ENCODE data around the gene RASA3.

RASA3 gene

GRCh38 chr13:114054264-114054663 is 78.2 kb downstream of the RASA3 start:
- in situ Hi-C loops (cut with MboI; ENCODE audit: low pct_unique_long_range_greater_than_20kb, low sequenced_read_pairs), result no loop called here
- DNase-seq, result no peak

GRCh38 chr13:114053026-114053425 is 79.4 kb downstream of the RASA3 start:
- in situ Hi-C loops (cut with MboI; ENCODE audit: low pct_unique_long_range_greater_than_20kb, low sequenced_read_pairs), result no loop called here
- no peak for DNase-seq

- in situ Hi-C loops (cut with MboI; ENCODE audit: low pct_unique_long_range_greater_than_20kb, low sequenced_read_pairs), result no loop called here
- DNase-seq, result no peak
These were observed 81.6 kb downstream of the RASA3 start for GRCh38 chr13:114050536-114051450.

- DNase-seq, result no peak
- in situ Hi-C loops (cut with MboI; ENCODE audit: low pct_unique_long_range_greater_than_20kb, low sequenced_read_pairs), result no loop called here
These were observed 82.8 kb downstream of the RASA3 start for GRCh38 chr13:114049626-114050101.

GRCh38 chr13:114049026-114049425 is 83.4 kb downstream of the RASA3 start:
- in situ Hi-C loops (cut with MboI; ENCODE audit: low pct_unique_long_range_greater_than_20kb, low sequenced_read_pairs), result no loop called here
- DNase-seq, result no peak

GRCh38 chr13:114048443-114048842 is 84.0 kb downstream of the RASA3 start:
- in situ Hi-C loops (cut with MboI; ENCODE audit: low pct_unique_long_range_greater_than_20kb, low sequenced_read_pairs), result no loop called here
- DNase-seq, result no peak

GRCh38 chr13:114047358-114047881 is 85.0 kb downstream of the RASA3 start:
- no peak for DNase-seq

GRCh38 chr13:114046431-114046975 is 85.9 kb downstream of the RASA3 start:
- no peak for DNase-seq
- in situ Hi-C loops (cut with MboI; ENCODE audit: low pct_unique_long_range_greater_than_20kb, low sequenced_read_pairs), result no loop called here

More at GRCh38 chr13:114047358-114047881, 85.0 kb downstream of the RASA3 start:
- in situ Hi-C loops (cut with MboI; ENCODE audit: low pct_unique_long_range_greater_than_20kb, low sequenced_read_pairs), result no loop called here

- in situ Hi-C loops (cut with MboI; ENCODE audit: low pct_unique_long_range_greater_than_20kb, low sequenced_read_pairs), result no loop called here
- DNase-seq, result no peak
These were observed 87.2 kb downstream of the RASA3 start for GRCh38 chr13:114045113-114045735.

- DNase-seq, result no peak
These were observed 87.9 kb downstream of the RASA3 start for GRCh38 chr13:114044486-114044885.

GRCh38 chr13:114043421-114044053 is 88.9 kb downstream of the RASA3 start:
- peak; percentile 75 for DNase-seq
- in situ Hi-C loops (cut with MboI; ENCODE audit: low pct_unique_long_range_greater_than_20kb, low sequenced_read_pairs), result no loop called here

More at GRCh38 chr13:114044486-114044885, 87.9 kb downstream of the RASA3 start:
- in situ Hi-C loops (cut with MboI; ENCODE audit: low pct_unique_long_range_greater_than_20kb, low sequenced_read_pairs), result no loop called here

- in situ Hi-C loops (cut with MboI; ENCODE audit: low pct_unique_long_range_greater_than_20kb, low sequenced_read_pairs), result no loop called here
- no peak for DNase-seq
These were observed 90.2 kb downstream of the RASA3 start for GRCh38 chr13:114042066-114042815.

GRCh38 chr13:114041493-114041892 is 90.9 kb downstream of the RASA3 start:
- in situ Hi-C loops (cut with MboI; ENCODE audit: low pct_unique_long_range_greater_than_20kb, low sequenced_read_pairs), result no loop called here
- DNase-seq, result no peak

- in situ Hi-C loops (cut with MboI; ENCODE audit: low pct_unique_long_range_greater_than_20kb, low sequenced_read_pairs), result no loop called here
- DNase-seq, result no peak
These were observed 92.8 kb downstream of the RASA3 start for GRCh38 chr13:114039471-114040141.

- in situ Hi-C loops (cut with MboI; ENCODE audit: low pct_unique_long_range_greater_than_20kb, low sequenced_read_pairs), result no loop called here
- DNase-seq, result no peak
These were observed 93.5 kb downstream of the RASA3 start for GRCh38 chr13:114038900-114039299.

GRCh38 chr13:114038211-114038613 is 94.2 kb downstream of the RASA3 start:
- DNase-seq, result no peak
- in situ Hi-C loops (cut with MboI; ENCODE audit: low pct_unique_long_range_greater_than_20kb, low sequenced_read_pairs), result no loop called here

GRCh38 chr13:114037674-114038073 is 94.7 kb downstream of the RASA3 start:
- in situ Hi-C loops (cut with MboI; ENCODE audit: low pct_unique_long_range_greater_than_20kb, low sequenced_read_pairs), result no loop called here
- no peak for DNase-seq
